Stomach (tissue), 4 donors: ENCODE measurements around the gene NUDT5.

ENCODE experiments used
- CTCF ChIP-seq, 7 experiments: fragments of 450-650 bp in 4 of 7; fragments of 200-600 bp in 3 of 7; sonication (generic) in 3 of 7; IDR thresholded peaks; one replicate each; pipeline ENCODE4 v1.5.1; 2016 to 2019; ENCODE audit warnings: antibody characterized with exemption in 7 of 7, control low read depth in 2 of 7, mild to moderate bottlenecking in 1 of 7
- EP300 ChIP-seq: sonication (generic); formaldehyde crosslinking; IDR thresholded peaks from one replicate; pipeline ENCODE4 v1.6.1; 2017; ENCODE audit warnings: antibody characterized with exemption
- POLR2A ChIP-seq, 4 donors: fragments of 450-650 bp; IDR thresholded peaks; one replicate each; pipeline ENCODE4 v1.6.1; 2016; ENCODE audit warnings: antibody characterized with exemption in 4 of 4, control low read depth in 2 of 4, mild to moderate bottlenecking in 1 of 4, moderate library complexity in 1 of 4
- POLR2AphosphoS5 ChIP-seq, 3 donors: sonication (generic); formaldehyde crosslinking; IDR thresholded peaks; one replicate each; pipeline ENCODE4 v1.6.1; 2016; ENCODE audit warnings: antibody characterized with exemption in 3 of 3

- TF ChIP-seq CTCF (IDR thresholded peaks at IDR 0.05), result no peak
- no peak for TF ChIP-seq EP300
- no peak for TF ChIP-seq POLR2AphosphoS5 (IDR thresholded peaks at IDR 0.05)
- TF ChIP-seq POLR2A (IDR thresholded peaks at IDR 0.05), result no peak
Observed at GRCh38 chr10:12235116-12235694, 39.5 kb upstream of the NUDT5 start.
